AG08395 (cell line): ENCODE results near the gene FOXJ3.
"Not testable (repeated sequence)": the region's sequence is repeated elsewhere in the genome, so short reads cannot be mapped to it uniquely, and the experiment has no call there.

Experiments used
- DNase-seq: peaks from one replicate; pipeline ENCODE4 v3.0.0; 2012; ENCODE audit warnings: mixed read lengths, low spot score

Gene FOXJ3

DNA sequence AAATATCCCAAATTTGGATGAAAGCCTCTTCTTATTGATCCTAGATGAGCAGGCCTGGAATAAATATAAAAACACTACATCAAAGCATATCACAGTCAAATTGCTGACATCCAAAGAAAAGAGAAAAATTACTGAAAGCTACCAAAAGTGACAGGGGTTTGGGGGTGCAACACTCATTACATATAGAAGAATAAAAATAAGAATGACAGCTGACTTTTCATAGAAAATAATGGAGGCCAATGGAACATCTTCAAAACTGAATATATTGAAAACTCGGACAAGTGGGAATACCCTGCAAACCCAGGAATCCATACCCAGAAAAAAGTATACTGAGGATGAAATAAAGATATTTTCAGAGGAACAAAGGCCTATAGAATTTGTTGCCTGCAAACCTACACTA is 84.0 kb downstream of the FOXJ3 start:
- no peak for DNase-seq

GRCh38 chr1:42250164-42250563 is 84.9 kb downstream of the FOXJ3 start:
- no peak for DNase-seq

GRCh38 chr1:42240966-42241755 is 93.9 kb downstream of the FOXJ3 start:
- peak; percentile 7 for DNase-seq

GRCh38 chr1:42239555-42239954 is 95.5 kb downstream of the FOXJ3 start:
- no peak for DNase-seq

GRCh38 chr1:42239041-42239440 is 96.0 kb downstream of the FOXJ3 start:
- DNase-seq = no peak

DNA sequence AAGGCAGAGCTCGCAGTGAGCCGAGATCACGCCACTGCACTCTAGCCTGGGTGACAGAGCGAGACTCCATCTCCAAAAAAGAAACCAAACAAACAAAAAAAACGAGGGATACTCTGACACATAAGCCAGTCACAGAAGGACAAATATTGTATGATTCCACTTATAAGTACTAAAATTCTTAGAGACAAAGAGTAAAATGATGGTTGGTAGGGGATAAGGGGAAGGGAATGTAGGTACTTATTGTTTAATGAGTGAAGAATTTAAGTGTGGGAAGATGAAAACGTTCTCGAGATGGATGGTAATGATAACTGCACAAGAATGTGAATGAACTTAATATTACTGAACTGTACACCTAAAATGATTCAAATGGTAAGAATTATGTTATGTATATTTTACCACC is 103.8 kb downstream of the FOXJ3 start:
- no peak for DNase-seq

GRCh38 chr1:42228938-42229337 is 106.1 kb downstream of the FOXJ3 start:
- DNase-seq = no peak

- DNase-seq = no peak
Observed at GRCh38 chr1:42223036-42223435, 112.0 kb downstream of the FOXJ3 start.

- DNase-seq = no peak
Observed at GRCh38 chr1:42221952-42222606, 113.0 kb downstream of the FOXJ3 start.

DNA sequence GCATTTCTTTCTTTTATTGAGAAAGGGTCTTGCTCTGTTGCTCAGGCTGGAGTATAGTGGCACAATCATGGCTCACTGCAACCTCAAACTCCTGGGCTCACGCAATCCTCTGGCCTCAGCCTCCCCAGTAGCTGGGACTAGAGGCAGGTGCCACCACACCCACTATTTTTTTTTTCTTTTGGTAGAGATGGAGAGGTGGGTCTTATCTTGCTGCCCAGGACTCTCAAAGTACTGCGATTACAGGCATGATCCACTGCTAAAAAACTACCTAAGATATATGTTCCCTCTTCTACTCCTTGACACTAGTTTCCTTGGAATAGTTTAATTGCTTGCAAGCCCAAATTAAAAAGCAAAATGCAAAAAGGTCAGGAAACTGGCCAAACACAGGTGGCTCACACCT is 113.6 kb downstream of the FOXJ3 start:
- no peak for DNase-seq

DNA sequence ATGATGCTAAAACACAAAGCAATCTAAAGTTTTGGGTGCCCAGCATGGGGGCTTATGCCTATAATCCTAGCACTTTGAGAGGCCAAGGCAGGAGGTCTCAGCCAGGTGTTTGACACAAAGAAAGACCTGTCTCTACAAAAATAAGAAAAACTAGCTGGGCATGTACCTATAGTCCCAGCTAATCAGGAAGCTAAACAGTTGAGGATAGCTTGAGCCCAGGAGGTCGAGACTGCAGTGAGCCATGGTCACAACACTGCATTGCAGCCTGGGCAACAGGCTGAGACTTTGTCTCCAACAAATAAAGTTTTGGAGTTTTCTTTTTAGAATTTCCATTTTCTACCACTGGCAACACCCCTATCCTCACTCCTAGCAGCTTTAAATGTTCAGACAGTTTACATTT is 115.4 kb downstream of the FOXJ3 start:
- no peak for DNase-seq

- peak; percentile 12 for DNase-seq
Observed at GRCh38 chr1:42214447-42214871, 120.6 kb downstream of the FOXJ3 start.

- peak; percentile 27 for DNase-seq
Observed at GRCh38 chr1:42211224-42211623, 123.8 kb downstream of the FOXJ3 start.

GRCh38 chr1:42210421-42211133 is 124.5 kb downstream of the FOXJ3 start:
- DNase-seq = no peak

DNA sequence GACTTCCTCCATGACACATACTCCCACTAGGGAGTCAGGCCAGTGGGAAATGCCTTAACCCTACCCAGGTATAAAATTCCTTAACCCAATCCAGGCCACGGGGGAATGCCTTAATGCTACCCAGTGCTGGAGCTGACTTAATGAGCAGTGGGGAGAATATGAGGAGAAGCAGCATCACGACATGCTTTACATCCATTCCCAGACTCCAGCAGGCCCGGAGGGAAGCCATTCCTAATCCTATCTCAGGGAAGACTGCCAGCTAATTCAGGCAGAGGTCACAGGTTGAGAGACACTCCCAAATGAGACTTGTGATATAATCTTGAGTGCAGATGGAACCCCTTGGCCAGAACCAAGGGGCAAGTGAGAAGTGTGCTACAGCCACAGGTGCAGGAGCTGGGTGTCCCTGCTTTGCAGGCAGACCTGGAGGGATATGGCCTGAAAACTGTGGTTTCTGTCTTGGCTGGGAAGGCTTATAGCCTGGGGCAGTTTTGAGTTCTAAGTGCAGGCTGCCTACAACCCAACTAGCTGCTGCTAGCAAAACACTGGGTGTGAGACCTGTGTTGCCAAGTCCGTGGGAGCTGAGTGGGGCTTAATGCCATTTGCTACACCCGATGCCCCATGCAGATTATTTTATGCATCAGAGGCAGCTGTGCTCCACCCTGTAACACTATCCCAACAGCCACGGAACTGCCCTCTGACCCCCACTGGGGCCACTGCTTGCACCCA is 125.3 kb downstream of the FOXJ3 start:
- no peak for DNase-seq

DNA sequence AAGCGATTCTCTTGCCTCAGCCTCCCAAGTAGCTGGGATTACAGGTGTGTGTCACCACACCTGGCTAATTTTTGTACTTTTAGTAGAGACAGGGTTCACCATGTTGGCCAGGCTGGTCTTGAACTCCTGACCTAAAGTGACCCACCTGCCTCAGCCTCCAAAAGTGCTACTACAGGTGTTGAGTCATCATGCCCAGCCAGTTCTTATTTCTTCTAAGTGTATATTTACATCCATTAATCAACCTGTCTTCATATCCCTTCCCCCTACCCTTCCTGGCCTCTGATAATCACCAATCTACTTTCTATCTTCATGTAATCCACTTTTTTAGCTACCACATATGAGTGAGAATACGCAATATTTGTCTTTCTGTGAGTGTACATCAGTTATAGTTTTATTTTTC is 128.1 kb downstream of the FOXJ3 start:
- DNase-seq = not testable (repeated sequence)

DNA sequence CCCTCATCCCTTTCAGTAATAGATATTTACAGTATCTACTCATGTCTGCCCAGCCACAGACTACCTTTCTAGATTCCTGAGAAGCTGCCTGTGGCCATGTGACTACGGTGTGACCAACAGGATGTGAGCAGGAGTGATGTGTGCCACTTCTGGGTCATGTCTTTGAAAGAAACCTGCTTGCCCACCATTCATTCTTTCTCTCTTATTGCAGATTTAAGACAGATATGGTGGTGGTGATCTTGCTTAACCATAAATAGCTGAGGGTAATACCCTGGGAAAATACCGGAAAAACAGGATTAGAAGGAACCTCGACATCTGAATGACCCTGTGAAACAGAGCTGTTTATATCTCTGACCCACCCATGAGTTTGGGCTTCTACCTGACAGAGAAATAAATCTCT is 128.9 kb downstream of the FOXJ3 start:
- no peak for DNase-seq

DNA sequence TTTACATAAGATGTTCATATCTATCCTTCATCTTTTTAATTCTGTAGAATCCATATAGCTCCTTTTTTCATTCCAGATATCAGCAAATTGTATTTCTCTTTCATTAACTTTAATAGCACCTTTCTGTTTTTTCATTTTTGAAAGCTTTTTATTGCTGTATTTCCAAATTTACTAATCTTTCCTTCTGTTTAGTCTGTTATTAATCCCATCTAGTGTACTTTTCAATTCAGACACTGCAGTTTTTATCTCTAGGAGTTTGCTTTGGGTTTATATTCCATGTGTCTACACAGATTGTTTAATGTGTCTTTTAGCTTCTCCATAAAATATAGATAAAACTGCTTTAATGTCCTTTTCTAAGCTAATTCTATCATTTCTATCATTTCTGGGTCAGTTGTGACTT is 133.0 kb downstream of the FOXJ3 start:
- no peak for DNase-seq

GRCh38 chr1:42198251-42198650 is 136.8 kb downstream of the FOXJ3 start:
- DNase-seq = no peak

GRCh38 chr1:42195841-42196240 is 139.2 kb downstream of the FOXJ3 start:
- DNase-seq = no peak

DNA sequence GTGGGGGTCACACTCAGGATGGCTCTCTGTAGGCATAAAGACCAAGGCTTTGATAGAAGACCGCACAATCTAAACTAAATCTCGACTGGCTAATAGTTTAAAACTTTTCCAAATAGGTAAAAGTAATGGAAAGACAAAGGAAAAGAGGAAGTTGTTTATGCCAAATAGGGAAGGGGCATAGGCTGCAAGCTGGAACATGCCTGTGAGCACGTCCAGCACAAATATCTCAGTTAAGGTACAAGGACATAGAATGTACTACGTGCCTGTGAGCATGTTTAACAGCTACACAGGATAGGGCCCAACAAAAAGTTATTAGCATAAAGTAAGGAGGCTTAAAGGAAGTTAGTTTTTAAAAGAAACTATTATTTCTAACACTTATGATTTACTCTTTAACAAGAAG is 142.9 kb downstream of the FOXJ3 start:
- no peak for DNase-seq

DNA sequence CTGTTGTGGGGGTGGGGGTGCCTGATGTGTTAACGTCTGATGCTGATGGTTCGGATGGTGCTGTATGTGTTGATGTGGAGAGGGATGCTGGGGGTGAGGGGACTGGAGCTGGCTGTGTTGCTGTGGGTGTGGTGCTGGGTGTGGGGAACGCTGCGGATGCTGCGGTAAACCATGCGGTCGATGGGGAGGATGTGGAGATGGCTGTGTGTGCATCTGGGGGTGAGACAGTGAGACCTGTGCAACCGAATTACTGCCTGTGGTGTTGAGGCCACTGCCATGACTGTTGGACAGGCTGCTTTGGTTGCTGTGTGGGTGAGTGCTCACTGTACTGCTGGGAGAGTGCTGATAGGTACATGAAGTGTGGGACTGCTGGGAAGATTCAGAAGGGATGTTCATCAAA is 143.7 kb downstream of the FOXJ3 start:
- DNase-seq = no peak
